ENCODE data around the gene INTS1. TPM values are rescaled to one million over a fixed set of nuclear protein-coding genes. Genes with fewer than 3 reads are reported as not detected.

INTS1 gene
- total and polyA plus RNA-seq, 2 experiments from 2014 or later: 30.0 to 57.3 TPM

DNA sequence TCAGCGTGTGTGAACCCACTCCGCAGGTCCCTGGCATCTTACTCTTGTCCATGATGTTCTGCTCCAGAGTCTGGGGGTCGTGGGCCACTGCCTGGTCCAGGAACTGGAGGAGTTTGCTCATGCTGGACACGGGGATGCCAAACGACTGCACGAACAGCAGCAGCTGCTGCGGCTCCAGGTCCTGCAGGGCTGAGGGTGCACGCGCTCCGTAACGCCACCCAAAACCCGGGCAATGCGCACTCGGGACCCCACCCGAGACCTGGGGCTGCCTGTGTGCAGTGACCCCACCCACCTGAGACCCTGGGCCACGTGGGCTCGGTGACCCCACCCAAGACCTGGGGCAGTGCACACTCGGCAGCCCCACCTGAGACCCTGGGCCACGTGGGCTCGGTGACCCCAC, 22.9 kb downstream of the INTS1 start:
- TF ChIP-seq EZH2phosphoT487 (IDR thresholded peaks at IDR 0.05; ENCODE audit: low read depth, severe bottlenecking, unreplicated experiment) (no peak), EZH2 (IDR thresholded peaks at IDR 0.05; ENCODE audit: borderline replicate concordance) (no peak)
- TF ChIP-seq, protein P1, sequence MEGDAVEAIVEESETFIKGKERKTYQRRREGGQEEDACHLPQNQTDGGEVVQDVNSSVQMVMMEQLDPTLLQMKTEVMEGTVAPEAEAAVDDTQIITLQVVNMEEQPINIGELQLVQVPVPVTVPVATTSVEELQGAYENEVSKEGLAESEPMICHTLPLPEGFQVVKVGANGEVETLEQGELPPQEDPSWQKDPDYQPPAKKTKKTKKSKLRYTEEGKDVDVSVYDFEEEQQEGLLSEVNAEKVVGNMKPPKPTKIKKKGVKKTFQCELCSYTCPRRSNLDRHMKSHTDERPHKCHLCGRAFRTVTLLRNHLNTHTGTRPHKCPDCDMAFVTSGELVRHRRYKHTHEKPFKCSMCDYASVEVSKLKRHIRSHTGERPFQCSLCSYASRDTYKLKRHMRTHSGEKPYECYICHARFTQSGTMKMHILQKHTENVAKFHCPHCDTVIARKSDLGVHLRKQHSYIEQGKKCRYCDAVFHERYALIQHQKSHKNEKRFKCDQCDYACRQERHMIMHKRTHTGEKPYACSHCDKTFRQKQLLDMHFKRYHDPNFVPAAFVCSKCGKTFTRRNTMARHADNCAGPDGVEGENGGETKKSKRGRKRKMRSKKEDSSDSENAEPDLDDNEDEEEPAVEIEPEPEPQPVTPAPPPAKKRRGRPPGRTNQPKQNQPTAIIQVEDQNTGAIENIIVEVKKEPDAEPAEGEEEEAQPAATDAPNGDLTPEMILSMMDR (IDR thresholded peaks at IDR 0.05; ENCODE audit: poor library complexity): no peak

DNA sequence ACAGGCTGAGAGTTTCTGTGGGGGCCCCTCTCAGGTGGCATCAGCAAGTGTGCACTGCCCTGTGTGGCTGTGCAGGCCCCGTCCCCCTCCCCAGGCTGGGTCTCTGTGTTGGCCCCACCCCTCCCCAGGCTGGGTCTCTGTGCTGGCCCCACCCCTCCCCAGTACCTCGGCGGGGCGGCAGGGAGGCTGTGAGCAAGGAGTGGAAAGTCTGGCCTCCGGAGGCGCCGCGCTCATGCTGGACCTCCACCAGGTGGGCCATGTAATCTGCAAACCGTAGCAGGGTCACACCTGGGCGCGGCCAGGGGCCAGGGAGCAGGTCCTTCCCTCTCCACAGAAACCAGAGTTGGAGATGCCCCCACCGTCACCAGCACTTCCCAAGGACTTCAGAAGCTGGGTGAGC, 23.5 kb downstream of the INTS1 start:
- no peak overlapping the region for H3K27ac ChIP-seq
- no peaks in the 10 kb centered on the region for H3K27me3 ChIP-seq
- no peak for DNase-seq (ENCODE audit: low spot score)
- no peak overlapping the region for H3K4me3 ChIP-seq
- no peaks in the 10 kb centered on the region for H3K36me3 ChIP-seq (replicated peaks; ENCODE audit: insufficient read depth, low read depth)
- no peaks in the 10 kb centered on the region for H3K4me1 ChIP-seq (ENCODE audit: insufficient read depth)
- no peaks in the 10 kb centered on the region for H3K9me3 ChIP-seq (ENCODE audit: low read depth)
- 90% methylated on average over 10 of the region's 12 CpGs for WGBS (ENCODE audit: low lambda C conversion rate, missing lambda C conversion rate)
- H3K4me2 ChIP-seq: no peak overlapping the region
- H4K20me1 ChIP-seq (ENCODE audit: insufficient read depth, poor library complexity, severe bottlenecking): no peaks in the 10 kb centered on the region
- H3K9me2 ChIP-seq (replicated peaks; ENCODE audit: insufficient read depth): no peaks in the 10 kb centered on the region
- no peak overlapping the region for H2AFZ ChIP-seq
- TF ChIP-seq EZH2 (IDR thresholded peaks at IDR 0.05; ENCODE audit: borderline replicate concordance) (no peak), EZH2phosphoT487 (IDR thresholded peaks at IDR 0.05; ENCODE audit: low read depth, severe bottlenecking, unreplicated experiment) (no peak)
- TF ChIP-seq, protein P1 (IDR thresholded peaks at IDR 0.05; ENCODE audit: poor library complexity): no peak
- no peaks in the 10 kb centered on the region for H3K79me2 ChIP-seq

More for the DNA sequence above, 22.9 kb downstream of the INTS1 start:
- 99% methylated on average over 20 of the region's 20 CpGs for WGBS (ENCODE audit: low lambda C conversion rate, missing lambda C conversion rate)
- no peaks in the 10 kb centered on the region for H3K79me2 ChIP-seq
- no peak overlapping the region for H2AFZ ChIP-seq
- no peaks in the 10 kb centered on the region for H4K20me1 ChIP-seq (ENCODE audit: insufficient read depth, poor library complexity, severe bottlenecking)
- no peak overlapping the region for H3K27ac ChIP-seq
- no peak overlapping the region for H3K4me2 ChIP-seq
- H3K36me3 ChIP-seq (replicated peaks; ENCODE audit: insufficient read depth, low read depth): no peaks in the 10 kb centered on the region
- H3K9me2 ChIP-seq (replicated peaks; ENCODE audit: insufficient read depth): no peaks in the 10 kb centered on the region
- H3K9me3 ChIP-seq (ENCODE audit: low read depth): no peaks in the 10 kb centered on the region
- no peaks in the 10 kb centered on the region for H3K4me1 ChIP-seq (ENCODE audit: insufficient read depth)
- no peak overlapping the region for H3K4me3 ChIP-seq
- H3K27me3 ChIP-seq: no peaks in the 10 kb centered on the region
- DNase-seq (ENCODE audit: low spot score): no peak

DNA sequence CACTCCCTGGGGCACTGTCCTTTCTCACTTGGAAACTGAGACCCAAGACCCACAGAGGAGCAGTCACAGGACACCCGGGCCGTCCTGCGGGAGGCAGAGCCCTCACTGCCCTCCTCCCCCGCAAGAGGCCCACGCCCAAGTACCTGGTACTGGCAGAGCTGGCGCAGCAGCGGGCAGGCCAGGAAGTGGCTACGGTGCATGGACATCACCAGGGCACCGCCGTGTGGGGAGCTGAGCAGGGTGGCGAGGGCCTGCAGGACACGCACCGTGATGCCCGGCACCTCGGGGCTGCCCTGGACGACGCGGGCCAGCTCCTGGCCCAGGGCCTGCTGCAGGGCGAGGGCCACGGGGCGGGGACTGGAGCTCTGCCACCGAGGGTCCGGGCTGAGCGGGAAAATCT, 24.9 kb downstream of the INTS1 start:
- 97% methylated on average over 16 of the region's 24 CpGs for WGBS (ENCODE audit: low lambda C conversion rate, missing lambda C conversion rate)
- no peak for TF ChIP-seq EZH2 (IDR thresholded peaks at IDR 0.05; ENCODE audit: borderline replicate concordance)
- TF ChIP-seq, protein P1 (IDR thresholded peaks at IDR 0.05; ENCODE audit: poor library complexity): no peak
- TF ChIP-seq EZH2phosphoT487 (IDR thresholded peaks at IDR 0.05; ENCODE audit: low read depth, severe bottlenecking, unreplicated experiment): no peak
- DNase-seq (ENCODE audit: low spot score): no peak
- Histone ChIP-seq H3K79me2 (no peaks in the 10 kb centered on the region), H3K9me3 (ENCODE audit: low read depth) (no peaks in the 10 kb centered on the region), H3K4me3 (no peak overlapping the region), H3K4me1 (ENCODE audit: insufficient read depth) (no peaks in the 10 kb centered on the region), H3K27ac (no peak overlapping the region), H4K20me1 (ENCODE audit: insufficient read depth, poor library complexity, severe bottlenecking) (no peaks in the 10 kb centered on the region), H3K4me2 (no peak overlapping the region), H2AFZ (no peak overlapping the region), H3K27me3 (no peaks in the 10 kb centered on the region), H3K36me3 (replicated peaks; ENCODE audit: insufficient read depth, low read depth) (no peaks in the 10 kb centered on the region), H3K9me2 (replicated peaks; ENCODE audit: insufficient read depth) (no peaks in the 10 kb centered on the region)

DNA sequence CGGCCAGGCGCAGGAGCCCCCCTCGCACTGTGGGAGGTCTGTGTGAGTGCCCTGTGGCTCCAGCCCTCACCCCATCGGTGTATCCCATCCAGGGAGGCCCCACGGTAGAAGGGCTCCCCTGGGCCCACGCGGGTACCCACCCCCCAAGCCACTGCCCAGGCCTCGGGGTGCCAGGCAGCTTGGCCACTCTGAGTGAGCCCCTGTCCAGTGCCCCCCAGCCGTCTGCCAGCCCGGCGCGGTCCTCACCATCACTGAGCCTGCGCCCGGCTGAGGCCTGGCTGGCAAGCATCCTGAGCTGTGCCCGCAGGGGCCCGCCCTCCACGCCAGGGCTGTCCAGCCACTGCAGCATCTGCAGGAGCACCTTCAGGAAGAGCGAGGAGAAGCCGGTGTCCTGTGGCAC, 25.7 kb downstream of the INTS1 start:
- H3K9me2 ChIP-seq (replicated peaks; ENCODE audit: insufficient read depth): no peaks in the 10 kb centered on the region
- H4K20me1 ChIP-seq (ENCODE audit: insufficient read depth, poor library complexity, severe bottlenecking): no peaks in the 10 kb centered on the region
- no peaks in the 10 kb centered on the region for H3K4me1 ChIP-seq (ENCODE audit: insufficient read depth)
- DNase-seq (ENCODE audit: low spot score): no peak
- no peak overlapping the region for H3K27ac ChIP-seq
- no peaks in the 10 kb centered on the region for H3K27me3 ChIP-seq
- H2AFZ ChIP-seq: no peak overlapping the region
- no peak overlapping the region for H3K4me2 ChIP-seq
- over 99% methylated on average over 19 of the region's 19 CpGs for WGBS (ENCODE audit: low lambda C conversion rate, missing lambda C conversion rate)
- no peaks in the 10 kb centered on the region for H3K9me3 ChIP-seq (ENCODE audit: low read depth)
- H3K79me2 ChIP-seq: no peaks in the 10 kb centered on the region
- TF ChIP-seq, protein P1 (IDR thresholded peaks at IDR 0.05; ENCODE audit: poor library complexity): no peak
- no peak for TF ChIP-seq EZH2phosphoT487 (IDR thresholded peaks at IDR 0.05; ENCODE audit: low read depth, severe bottlenecking, unreplicated experiment)
- TF ChIP-seq EZH2 (IDR thresholded peaks at IDR 0.05; ENCODE audit: borderline replicate concordance): no peak
- no peak overlapping the region for H3K4me3 ChIP-seq
- H3K36me3 ChIP-seq (replicated peaks; ENCODE audit: insufficient read depth, low read depth): no peaks in the 10 kb centered on the region

All from hepatocyte (in vitro differentiated cells).